Endometrium (tissue), 2 donors: ENCODE results near the gene CNPPD1.

Source experiments
- FAIRE-seq: peaks from 2 replicates; lab custom pipeline; 2012; peaks lifted over from hg19 to GRCh38; lab: Jason Lieb, UNC
- donor health status: control.
- donor health status: control.

Gene CNPPD1

DNA sequence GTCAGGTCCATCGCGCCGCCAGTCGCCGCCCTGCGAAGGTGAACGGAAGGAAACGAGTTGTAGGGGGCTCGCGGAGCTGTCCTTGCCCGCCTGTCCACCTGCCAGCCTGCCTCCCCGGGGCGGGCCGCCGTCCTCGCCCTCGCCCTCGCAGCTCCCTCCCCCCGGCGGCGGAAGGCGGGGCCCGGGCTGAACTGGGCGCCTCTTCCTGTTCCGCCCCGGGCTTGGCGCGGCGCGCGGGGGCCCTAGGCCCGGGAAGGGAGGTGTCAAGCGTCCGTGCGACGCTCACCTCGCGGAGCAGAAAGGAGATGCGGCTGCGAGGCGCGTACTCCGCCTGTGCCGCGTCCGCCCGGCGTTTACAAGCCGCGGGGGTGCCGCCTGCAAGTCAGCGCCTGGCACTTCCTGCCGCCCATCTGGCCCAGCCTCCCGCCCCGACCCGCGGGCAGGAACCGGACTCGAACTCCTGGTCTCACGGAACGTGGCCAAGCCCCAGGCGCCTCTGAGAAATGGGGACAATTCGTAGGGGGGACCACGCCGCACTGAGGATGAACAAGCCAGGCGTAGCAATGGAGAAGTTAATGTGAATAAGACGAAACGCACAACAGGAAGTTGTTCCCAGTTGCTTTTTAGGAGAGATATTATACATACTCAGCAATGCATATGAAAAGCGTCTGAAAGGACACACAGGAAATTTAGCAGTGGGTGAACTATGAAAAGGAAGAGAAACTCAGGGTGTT lies at the start of gene CNPPD1:
TSS of gene CNPPD1 (minus strand) at position 108 of the 734 bp plus-strand sequence. CDS start at position 11, 97 bp downstream.
- FAIRE-seq = no peak

DNA sequence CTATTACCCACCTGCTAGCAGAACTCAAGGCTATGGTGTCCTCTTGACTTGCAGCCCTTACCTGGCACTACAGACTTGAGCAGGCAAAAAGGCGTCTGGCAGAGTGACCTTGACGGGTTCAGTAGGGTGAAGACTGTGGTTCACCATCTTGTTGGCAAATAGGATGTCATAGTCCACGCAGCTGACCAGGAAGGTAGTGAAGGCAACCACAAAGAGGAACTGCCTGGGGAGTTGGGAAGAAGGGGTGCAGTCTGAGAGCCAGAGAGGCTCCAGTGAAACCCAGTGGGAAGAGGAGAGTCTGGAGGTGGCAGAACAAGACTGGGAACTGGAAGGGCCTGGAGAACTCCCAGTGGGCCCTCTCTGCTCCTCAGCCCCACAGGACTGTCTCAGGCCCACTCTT lies 48.6 kb upstream of the CNPPD1 start:
- FAIRE-seq = no peak

DNA sequence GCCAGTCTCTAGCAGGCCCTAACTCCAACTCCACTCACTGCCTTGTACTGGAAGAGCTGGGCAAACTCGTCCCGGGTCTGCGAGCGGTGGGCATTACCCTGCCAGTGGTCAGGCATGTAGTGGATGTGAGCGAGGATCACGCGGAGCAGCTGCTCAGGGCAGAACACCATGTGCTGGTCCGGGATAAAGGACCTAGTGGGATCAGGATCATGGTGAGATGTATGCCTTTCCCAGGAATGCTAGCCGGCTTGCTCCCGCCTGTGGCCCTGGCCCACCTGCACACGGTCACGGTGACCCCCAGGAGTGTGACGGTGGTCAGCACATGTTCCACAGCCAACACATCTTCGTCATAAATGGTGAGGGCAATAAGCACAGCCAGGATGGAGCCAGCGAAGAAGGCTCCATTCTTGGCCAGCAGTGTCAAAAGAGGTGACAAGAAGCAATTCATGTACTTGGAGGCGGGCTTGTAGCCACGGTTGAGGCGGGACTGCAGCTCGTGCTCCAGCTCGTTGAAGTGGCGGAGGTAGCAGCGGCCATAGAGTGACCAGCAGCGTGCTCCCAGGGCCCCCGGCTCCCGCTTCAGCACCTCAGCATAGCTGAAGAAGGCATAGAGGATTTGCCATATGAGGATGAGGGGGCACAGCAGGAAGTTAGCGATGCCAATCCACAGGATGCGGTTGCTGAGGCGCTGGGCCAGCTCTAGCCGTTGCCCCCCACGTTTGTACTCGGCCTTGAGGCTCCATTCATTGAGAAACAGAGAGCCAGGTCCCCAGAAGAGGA lies 47.3 kb upstream of the CNPPD1 start:
- no peak for FAIRE-seq

DNA sequence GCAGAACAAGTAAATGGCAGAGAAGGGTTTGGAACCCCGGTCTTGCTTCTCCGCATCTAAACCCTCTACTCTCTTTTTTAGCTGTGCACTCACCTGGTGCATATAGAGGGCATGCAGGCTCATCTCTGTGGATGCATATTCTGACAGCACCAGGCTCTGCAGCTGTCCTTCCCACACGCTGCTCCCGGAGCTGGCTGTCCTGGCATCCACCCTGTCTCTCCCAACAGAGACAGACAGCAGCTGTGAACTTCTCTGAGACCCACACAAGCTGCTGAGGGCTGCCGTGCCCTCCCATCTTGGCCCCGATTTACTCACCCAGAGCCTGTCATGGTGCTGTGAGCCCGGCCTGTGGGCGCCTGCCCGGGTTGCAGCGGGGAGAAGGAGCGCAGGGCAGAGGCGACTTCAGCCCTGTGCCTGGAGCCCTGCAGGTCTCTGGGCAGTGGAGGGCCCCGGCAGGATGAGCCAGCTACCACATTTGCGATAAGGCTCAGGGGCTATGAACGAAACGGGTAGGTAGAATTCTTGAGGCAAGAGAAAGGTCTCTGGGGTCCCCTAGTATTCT lies 45.3 kb upstream of the CNPPD1 start:
- no peak for FAIRE-seq

DNA sequence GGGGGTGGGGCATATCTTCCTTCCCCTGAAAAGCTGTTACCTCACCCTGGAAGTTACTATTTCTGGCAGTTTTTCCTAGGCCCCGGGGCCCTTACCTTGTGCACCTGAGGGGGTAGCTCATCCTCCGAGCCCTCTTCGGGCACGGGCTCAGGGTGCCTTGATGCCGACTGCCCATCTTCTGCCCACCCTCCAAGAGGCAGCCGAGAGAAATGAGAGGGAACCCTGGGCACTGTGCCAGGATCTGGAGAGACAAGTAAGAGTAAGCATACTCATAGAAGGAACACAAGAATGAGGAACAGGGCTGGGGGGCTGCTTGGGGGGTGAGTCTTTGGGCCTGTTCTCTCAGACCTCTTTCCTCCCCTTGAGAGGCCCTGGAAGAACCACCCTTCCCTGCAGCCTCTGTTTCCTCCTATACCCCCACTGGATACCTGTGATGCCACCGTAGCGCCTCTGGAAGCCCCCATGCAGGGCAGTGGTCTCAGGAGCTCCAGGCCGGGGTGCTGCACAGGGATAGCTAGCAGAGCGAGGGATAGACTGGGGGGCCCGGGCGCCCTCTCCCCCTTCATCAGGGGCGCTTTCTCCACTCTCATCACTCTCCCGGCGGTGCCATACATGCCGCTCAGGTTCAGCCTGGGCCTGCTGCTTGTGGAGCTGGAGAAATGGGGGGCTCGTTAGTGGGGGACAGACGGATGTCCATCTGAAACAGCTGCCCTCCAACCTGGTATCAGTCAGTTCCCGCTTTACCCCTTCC lies 44.1 kb upstream of the CNPPD1 start:
- FAIRE-seq = no peak

DNA sequence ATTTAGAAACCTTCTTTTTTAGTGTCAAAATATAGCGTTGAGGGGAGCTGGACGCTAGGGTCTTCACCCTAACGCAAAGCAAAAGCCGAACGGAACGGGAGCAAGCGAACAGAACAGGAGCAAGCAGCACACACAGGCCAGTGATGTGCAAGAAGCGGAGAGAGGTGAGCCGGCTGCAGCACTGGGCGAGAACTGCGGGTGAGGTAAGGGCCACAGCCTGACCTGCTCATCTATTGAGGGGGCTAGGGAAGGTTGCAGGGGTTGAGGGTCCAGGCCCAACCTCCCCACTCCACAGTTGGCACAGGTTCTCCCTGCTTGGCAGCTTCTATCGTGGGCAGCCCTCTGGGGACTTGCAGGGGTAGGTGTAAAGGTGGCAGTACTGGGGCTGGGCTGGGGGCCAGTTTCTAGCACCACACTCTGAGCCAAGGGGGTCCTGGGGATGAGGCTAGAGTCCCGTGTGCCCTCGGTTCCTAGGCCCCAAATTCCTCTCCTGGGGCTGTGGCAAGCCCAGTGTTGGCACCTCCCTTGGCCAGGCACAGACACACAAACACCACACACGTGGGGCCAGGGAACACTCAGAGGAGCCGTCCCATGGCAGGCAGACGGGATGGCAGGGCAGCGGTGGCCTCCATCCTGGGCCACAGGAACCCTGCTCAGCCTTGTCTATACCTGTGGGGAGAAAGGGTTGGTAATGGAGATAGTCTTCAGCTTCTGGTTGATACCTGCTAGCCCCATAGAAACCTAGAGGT lies 43.2 kb upstream of the CNPPD1 start:
- no peak for FAIRE-seq

DNA sequence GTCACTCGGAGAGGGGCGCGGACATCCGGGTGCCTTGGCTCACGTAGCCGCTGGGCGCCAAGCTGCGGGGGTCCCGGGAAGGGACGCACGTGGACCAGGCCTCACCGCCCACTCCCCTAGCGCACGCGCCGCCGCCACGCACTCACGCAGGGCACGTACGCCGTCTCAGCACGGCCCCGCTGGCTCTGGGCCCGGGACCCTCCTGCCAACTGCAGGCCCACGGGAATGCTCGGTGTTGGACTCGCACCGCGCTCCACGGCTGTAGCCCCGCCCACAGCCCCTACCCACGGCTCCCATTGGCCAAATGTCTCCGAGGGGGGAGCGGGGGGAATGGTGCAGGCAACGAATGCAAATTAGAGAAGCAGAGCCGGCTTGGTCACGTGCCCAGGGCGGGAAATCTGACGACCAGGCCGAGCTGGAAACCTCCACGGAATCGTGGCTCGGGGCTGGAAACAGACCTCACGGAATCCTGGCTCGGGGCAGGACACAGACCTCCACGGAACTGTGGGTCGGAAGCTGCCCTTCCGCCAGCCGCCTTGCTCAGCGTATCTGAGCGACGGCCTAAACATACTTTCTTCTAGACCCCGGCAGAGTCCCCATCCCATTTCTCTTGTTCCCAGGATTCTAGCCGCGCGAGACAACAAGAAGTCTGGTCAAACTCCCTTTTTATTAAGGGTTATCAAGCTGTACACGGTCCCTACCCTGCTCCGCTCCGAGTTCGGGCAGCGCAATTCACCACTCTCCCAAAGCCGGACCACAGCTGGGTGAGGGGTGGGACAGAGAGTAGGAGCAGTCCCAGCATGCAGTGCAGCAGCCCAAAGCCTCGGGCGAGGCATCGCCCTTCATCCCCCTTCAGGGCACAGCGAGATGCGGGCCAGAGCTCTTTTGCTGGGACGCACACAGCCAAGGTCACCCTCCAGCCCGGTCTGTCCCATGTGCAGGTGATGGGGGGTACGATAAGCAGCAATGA lies 42.3 kb upstream of the CNPPD1 start, which contains the start of gene ABCB6:
TSS of gene ABCB6 (minus strand) at position 227 of the 970 bp plus-strand sequence. CDS start 285 bp downstream, outside the sequence.
- peak; percentile 74 for FAIRE-seq

DNA sequence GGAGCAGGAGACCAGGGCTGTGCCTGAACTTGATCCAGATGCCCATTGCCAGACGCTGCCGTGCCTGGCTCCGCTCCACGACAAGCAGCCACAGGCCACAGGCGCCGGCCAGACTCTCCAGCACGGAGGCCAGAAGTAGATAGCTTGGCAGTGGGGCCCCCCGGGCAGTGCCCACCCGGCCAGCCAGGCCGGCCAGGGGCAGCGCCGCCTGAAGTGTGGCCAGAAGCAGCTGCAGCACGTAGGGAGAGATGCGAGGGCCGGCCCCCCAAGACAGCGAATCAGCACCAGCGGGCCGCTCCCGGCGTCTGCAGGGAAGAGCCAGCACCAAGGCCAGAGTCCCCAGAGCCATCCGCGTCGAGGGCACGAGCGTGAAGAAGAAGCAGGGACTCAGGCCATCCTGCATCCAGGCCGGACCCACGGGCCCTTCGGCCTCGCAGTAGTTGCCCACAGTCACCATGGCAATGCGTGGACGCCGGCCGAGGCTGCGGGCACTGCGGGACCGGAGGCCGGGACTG lies 41.5 kb upstream of the CNPPD1 start:
- FAIRE-seq = no peak

DNA sequence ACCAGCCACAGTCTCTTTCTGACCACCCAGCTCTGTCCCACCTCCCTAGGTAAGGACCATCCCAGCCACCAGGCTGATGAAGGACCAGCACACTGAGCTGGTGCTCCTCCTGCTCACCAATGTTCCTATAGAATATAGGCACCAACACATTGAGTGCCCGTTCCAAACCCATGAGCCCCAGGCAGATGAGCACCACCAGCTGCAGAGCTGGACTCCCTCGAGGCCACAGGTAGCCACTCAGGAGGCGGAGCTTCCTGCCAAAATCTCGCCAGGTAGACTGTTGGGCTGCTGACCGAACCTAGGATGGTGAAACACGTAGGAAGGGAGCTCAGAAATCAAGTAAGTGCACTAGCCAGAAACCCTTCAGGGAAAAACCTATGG lies 39.8 kb upstream of the CNPPD1 start:
- FAIRE-seq = no peak

DNA sequence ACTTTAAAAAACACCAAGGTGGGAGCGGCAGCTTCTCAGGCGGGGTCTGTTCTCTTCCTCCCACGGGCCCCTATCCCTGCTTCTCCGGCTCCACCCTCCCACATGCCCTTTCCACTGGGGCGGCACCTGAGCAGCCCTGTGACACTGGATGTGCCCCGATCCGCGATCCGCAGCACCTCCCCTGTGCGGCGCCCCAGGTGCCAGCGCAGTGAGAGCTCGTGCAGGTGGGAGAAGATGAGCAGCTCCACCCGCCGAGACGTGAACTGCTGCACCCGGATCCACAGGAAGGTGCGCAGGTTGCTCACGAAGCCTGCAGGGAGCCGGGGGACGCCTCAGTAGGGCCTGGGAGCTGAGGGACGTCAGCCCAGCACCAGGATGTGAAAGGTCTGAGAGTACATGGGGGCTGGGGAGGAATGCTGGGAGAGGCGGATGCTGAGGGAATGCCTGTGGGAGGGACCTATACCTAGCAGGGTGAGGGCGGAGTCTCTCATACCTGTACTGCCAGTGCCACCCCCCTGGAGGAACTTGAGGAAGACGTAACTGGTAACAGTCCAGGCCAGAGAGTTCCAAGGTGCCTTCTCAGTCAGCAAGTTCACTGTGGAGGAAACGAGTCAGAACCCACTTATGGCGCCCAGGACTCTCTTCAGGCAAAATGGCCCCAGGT lies 39.3 kb upstream of the CNPPD1 start:
- FAIRE-seq = no peak

DNA sequence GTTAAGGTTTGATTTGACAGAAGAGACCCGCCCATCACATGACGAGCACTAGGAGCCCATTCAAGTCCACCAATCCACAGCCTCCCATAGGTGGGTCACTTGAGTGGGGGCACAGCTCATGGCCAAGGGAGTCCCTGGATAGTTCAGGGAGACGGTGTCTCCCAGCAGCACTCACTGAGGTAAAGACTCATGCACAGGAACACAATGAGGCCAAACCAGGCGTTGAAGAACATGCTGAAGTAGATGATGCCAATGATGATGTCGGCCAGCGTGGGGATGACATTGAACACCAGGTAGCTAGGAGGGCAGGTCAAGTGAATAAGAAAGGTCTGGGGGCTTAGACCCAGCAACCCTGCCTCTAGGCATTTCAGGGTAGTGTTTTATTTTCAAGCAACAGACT lies 38.1 kb upstream of the CNPPD1 start:
- no peak for FAIRE-seq

DNA sequence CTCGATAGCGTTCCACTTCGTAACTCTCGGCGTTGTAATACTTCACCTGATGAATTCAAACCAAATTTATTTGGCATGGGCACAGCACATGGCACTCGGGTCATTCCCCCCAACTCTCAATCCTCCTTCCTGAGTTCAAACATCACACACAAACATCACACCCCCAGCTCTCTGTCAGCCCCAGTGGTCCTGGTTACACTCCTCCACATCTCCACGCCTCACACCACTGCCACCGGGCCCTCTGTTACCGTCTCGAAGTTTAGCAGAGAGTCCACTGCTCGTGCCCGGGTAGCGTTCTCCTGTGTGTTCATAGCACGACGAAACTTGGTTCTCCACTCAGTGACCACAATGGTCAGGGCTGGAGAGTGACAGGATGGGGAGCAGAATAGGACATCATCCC lies 37.4 kb upstream of the CNPPD1 start:
- FAIRE-seq = no peak

DNA sequence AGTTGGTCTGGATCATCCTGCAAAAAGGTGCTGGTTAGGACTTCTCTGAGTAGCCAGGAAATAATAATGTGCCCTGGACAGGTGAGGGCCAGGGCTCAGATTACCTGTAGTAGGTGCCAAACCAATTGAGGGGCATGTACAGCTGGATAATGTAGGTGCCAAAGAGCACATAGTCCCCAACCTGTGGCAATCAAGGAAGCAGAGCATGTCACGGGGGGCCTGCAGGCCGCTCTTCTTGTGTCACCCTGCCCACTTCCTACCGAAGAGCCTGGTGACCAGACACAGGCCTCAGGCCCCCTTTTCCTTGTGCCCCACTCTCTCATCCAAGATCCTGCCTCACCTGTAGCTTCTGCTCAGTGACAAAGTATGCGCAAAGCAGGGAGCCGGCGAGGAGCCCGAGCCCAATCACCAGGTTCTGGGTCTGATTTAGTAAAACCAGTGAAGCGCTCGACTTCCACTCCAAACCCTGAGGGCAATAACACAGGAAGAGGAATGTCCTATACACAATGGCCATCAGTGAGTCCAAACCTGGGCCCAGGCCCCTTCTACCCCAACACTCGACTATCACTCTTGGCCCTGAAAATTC lies 36.9 kb upstream of the CNPPD1 start:
- no peak for FAIRE-seq

DNA sequence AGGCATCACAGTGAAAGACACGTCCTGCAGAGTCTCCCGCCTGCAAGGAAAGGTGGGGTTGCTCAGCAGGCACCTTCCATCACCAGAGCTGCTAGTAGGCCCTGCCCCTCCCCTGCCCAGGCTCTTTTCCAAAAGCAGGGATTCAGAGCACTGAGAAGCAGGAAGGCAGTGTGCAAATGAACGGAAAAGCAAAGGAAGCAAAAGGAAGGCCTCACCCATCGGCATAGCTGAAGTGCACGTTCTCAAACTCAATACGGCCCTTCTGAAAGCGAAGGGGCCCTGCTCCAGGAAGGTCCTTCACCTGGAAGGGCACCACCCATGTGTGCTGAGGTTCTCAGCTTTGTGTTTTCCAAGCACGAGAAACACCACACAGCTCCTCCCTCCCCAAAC lies 36.3 kb upstream of the CNPPD1 start:
- no peak for FAIRE-seq

DNA sequence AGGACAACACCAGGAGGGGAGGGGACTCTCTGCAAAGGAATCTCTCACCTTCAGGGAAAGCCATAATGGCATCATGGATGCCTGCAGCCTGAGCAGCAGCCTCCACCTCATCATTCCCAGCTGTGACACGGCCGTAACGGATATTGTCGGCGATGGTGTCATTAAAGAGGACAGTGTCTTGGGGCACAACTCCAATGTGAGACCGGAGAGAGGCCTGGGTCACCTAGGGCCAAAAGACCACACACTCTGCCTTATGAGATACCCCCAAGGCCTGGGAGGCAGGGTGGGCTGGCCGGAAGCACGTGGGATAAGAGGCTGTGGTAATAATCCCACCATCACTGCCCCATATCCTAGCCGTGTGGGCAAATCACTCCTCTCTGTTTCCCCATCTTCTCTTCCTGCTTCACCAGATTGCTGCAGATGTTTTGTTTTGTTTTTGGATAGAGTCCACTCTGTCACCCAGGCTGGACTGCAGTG lies 34.2 kb upstream of the CNPPD1 start:
- FAIRE-seq = no peak

DNA sequence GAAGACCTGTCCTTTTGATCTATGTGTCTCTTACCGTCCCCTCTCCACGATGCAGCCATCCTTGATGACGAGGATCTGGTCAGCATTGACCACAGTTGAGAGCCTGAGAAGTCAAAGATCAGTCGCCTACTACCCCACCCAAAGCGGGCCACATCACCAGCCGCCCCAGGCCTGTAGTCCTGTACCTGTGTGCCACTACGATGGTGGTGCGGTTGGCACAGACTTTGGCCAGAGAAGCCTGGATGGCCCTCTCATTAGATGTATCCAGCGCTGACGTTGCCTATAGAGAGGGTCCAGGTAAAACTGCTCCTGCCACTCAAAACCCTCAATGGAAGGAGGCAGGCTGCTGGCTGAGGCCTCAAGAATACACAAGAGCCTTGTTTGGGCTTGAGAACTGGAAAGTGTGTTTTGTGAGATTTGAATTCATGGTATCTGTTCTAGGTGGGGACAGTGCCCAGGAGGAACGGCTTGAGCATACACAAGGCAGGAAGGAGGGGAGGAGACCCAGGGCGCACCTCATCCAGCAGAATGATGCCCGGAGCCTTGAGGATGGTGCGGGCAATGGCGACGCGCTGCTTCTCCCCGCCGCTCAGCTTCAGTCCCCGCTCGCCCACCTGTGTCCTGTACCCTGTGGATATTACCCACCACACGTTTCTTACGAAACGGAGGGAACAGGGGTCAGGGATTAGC lies 33.6 kb upstream of the CNPPD1 start:
- FAIRE-seq = no peak

DNA sequence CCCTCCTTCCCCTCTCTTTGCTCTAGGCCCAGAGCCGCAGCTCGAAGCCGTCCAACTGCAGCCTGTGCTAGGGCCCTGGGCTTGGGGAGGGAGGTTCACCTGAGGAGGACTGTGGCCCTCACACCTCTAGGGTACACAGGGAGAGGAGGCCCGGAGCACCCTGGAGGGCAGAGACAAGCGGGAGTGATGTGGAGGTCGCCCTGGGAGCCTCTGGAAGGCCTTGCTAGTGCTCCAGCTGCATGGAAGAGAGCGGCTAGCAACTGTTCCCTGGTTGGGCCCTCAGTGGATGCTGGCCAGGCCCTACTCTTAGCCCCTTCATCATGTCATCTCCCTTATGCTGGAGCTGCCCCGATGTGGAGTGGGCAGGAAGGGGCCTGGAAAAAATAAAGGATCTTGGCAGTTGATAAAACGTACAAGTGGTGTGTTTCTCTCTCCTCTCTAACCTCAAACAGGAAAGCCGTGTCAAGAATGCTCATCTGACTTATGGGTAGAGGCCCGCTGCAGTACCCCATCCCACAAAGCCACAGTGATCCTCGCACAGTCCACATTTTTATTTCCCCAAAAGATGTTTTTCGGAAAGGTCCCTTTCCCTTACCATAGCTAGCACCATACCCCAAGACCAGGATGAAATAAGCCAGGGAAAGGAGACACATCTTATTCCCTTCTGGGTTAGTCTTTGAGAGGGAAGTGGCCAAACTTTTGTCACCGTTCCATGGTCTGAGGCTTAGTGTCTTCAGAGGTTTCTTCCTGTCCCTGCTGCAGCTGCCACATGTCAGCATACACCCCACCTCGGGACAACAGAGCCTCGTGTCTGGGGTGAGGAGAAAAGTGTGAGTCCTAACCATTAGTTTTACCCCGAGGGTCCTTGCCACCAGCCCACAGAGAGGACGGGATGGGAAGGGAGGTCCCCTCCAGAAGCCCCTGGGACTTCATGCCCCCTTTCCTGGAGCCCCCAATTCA lies 32.8 kb upstream of the CNPPD1 start:
- no peak for FAIRE-seq
